ENCODE measurements around the gene TRPC5OS.

The TRPC5OS gene

DNA sequence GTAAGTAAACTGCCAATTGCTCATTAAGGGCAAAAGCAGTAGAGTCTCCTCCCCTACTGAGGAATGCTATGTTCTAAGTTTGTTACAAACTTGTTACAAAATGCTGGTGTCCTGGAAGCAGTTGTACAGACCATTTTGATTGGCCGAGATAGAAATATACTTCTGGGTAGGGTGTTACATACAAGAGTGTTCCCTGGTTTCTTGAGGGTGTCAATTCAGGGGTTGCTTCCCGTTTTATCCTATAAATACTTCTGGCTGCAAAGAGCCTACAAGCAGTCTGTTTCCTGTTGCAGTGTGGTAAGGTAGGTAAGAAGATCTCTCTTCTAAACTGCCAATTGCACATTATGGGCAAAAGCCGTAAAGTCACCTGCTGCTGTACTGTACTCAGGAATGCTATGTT is 5.7 kb downstream of the TRPC5OS start:
- H3K9ac ChIP-seq = no peak overlapping the region
- peaks cover 0 to 8% (median 0%) of the 10 kb centered on the region in 11 experiments; a peak in 2 of 22 replicates for H3K9me3 ChIP-seq (replicated peaks in 1 of 11)
- H3K4me1 ChIP-seq = peaks cover 0 to 12% (median 4%) of the 10 kb centered on the region in 10 experiments; a peak in 6 of 20 replicates
- no peak for TF ChIP-seq Cebpa-rat (IDR thresholded peaks at IDR 0.05)
- H3K4me2 ChIP-seq = peak overlapping the region in 4 of 11 experiments; percentile 2 to 8 (median 6); a peak in 6 of 22 replicates
- peaks cover 7 to 32% (median 16%) of the 10 kb centered on the region in 11 experiments; a peak in 18 of 22 replicates for H3K27me3 ChIP-seq
- H3K27ac ChIP-seq = no peak overlapping the region
- H3K36me3 ChIP-seq = no peaks in the 10 kb centered on the region
- no peaks in the 10 kb centered on the region for H4K20me1 ChIP-seq
- H3K4me3 ChIP-seq = no peak overlapping the region

DNA sequence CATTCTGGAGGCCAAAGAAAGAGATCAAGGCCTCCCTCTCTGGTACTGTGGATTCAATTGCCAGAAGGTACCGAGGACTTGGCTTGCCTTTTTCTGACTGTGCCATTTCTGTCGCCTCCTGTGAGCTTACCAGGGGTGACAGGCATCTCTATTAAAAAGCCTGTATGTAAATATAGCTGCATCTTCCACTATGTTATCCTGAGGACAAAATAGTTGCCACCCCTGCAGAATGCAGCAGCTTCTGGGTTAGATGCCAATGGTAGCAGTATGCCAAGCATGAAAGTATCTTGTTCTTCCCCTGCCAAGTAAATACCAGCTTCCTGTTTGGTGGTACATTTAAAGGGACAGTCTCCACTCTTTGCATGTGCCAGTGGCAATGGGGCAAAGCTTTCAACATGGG is 10.7 kb downstream of the TRPC5OS start:
- H4K20me1 ChIP-seq = no peaks in the 10 kb centered on the region
- H3K4me1 ChIP-seq = peaks cover 0 to 8% (median 1%) of the 10 kb centered on the region in 10 experiments; a peak in 5 of 20 replicates
- H3K27me3 ChIP-seq = peaks cover 0 to 37% (median 22%) of the 10 kb centered on the region in 11 experiments; a peak in 17 of 22 replicates
- no peak overlapping the region for H3K27ac ChIP-seq
- TF ChIP-seq Cebpa-rat (IDR thresholded peaks at IDR 0.05) = no peak
- no peak overlapping the region for H3K4me3 ChIP-seq
- H3K36me3 ChIP-seq = no peaks in the 10 kb centered on the region
- H3K9ac ChIP-seq = no peak overlapping the region
- H3K9me3 ChIP-seq (replicated peaks in 1 of 11) = peaks cover 0 to 8% (median 0%) of the 10 kb centered on the region in 11 experiments; a peak in 2 of 22 replicates
- no peak overlapping the region for H3K4me2 ChIP-seq

- Histone ChIP-seq H3K27ac (no peak overlapping the region), H3K36me3 (no peaks in the 10 kb centered on the region)
- TF ChIP-seq Cebpa-rat (IDR thresholded peaks at IDR 0.05) = no peak
Measured at GRCh38 chrX:111888600-111888999, 12.6 kb downstream of the TRPC5OS start.

GRCh38 chrX:111892375-111892774 is 16.4 kb downstream of the TRPC5OS start:
- no peak for TF ChIP-seq Cebpa-rat (IDR thresholded peaks at IDR 0.05)
- Histone ChIP-seq H3K27me3 (peaks cover 36 to 87% (median 77%) of the 10 kb centered on the region in 11 experiments; a peak in 21 of 22 replicates), H3K4me1 (peaks cover 0 to 7% (median 0%) of the 10 kb centered on the region in 10 experiments; a peak in 1 of 20 replicates), H3K9ac (no peak overlapping the region), H3K4me3 (no peak overlapping the region), H3K27ac (no peak overlapping the region), H3K9me3 (replicated peaks in 1 of 11) (no peaks in the 10 kb centered on the region), H3K4me2 (no peak overlapping the region), H4K20me1 (no peaks in the 10 kb centered on the region; a peak in 1 of 22 replicates), H3K36me3 (no peaks in the 10 kb centered on the region)

More at GRCh38 chrX:111888600-111888999, 12.6 kb downstream of the TRPC5OS start:
- Histone ChIP-seq H3K4me3 (no peak overlapping the region), H4K20me1 (no peaks in the 10 kb centered on the region; a peak in 1 of 22 replicates), H3K27me3 (peaks cover 11 to 57% (median 41%) of the 10 kb centered on the region in 11 experiments; a peak in 21 of 22 replicates), H3K4me1 (no peaks in the 10 kb centered on the region), H3K9ac (no peak overlapping the region), H3K9me3 (replicated peaks in 1 of 11) (peaks cover 0 to 7% (median 0%) of the 10 kb centered on the region in 11 experiments; a peak in 1 of 22 replicates), H3K4me2 (no peak overlapping the region)

- Histone ChIP-seq H3K36me3 (no peaks in the 10 kb centered on the region), H3K4me2 (no peak overlapping the region), H3K9me3 (replicated peaks in 1 of 11) (no peaks in the 10 kb centered on the region), H3K27ac (no peak overlapping the region), H3K27me3 (peaks cover 57 to 100% (median 96%) of the 10 kb centered on the region in 11 experiments; a peak in 21 of 22 replicates), H3K4me3 (no peak overlapping the region), H4K20me1 (no peaks in the 10 kb centered on the region; a peak in 1 of 22 replicates), H3K4me1 (peaks cover 0 to 7% (median 0%) of the 10 kb centered on the region in 10 experiments; a peak in 1 of 20 replicates), H3K9ac (no peak overlapping the region)
- TF ChIP-seq Cebpa-rat (IDR thresholded peaks at IDR 0.05) = peak in 5 of 11 experiments; percentile 16 to 71 (median 47); a peak in 6 of 22 replicates
Measured at GRCh38 chrX:111896148-111896547, 20.2 kb downstream of the TRPC5OS start.

- H4K20me1 ChIP-seq = no peaks in the 10 kb centered on the region
- peak overlapping the region in 4 of 11 experiments; percentile 1 to 57 (median 23); a peak in 7 of 22 replicates for H3K27ac ChIP-seq
- no peak for TF ChIP-seq Cebpa-rat (IDR thresholded peaks at IDR 0.05)
- peaks cover 0 to 22% (median 3%) of the 10 kb centered on the region in 10 experiments; a peak in 9 of 20 replicates for H3K4me1 ChIP-seq
- H3K9ac ChIP-seq = no peak overlapping the region
- no peaks in the 10 kb centered on the region for H3K36me3 ChIP-seq
- peaks cover 0 to 10% (median 0%) of the 10 kb centered on the region in 11 experiments; a peak in 3 of 22 replicates for H3K9me3 ChIP-seq (replicated peaks in 1 of 11)
- peaks cover 39 to 98% (median 87%) of the 10 kb centered on the region in 11 experiments for H3K27me3 ChIP-seq
- no peak overlapping the region for H3K4me3 ChIP-seq
- peak overlapping the region in 4 of 11 experiments; percentile 15 to 55 (median 48); a peak in 8 of 22 replicates for H3K4me2 ChIP-seq
Measured at GRCh38 chrX:111914398-111915090, 38.6 kb downstream of the TRPC5OS start.

DNA sequence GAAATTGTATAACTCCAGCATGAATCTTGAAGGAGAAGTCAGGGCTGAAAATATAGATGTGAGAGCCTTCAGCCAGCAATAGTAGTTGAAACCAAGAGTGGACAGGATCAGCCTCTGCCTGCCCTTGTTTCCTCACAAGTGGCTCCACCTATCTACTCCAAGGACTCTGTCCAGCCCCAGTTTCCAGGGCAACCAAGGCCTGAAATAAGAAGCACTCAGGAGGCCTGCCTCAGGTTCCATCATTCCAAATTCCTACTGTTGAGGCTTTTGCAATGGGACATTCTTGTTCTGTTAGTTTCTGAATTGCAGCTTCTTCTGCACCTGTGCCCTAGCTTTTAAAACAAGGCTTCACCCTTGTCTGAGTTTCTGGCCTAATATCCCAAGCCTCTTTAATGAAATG is 41.6 kb downstream of the TRPC5OS start:
- Histone ChIP-seq H3K4me1 (peaks cover 0 to 22% (median 3%) of the 10 kb centered on the region in 10 experiments; a peak in 9 of 20 replicates), H3K36me3 (no peaks in the 10 kb centered on the region), H3K9ac (no peak overlapping the region), H3K9me3 (replicated peaks in 1 of 11) (peaks cover 0 to 10% (median 0%) of the 10 kb centered on the region in 11 experiments; a peak in 3 of 22 replicates), H3K27me3 (peaks cover 25 to 76% (median 64%) of the 10 kb centered on the region in 11 experiments), H4K20me1 (no peaks in the 10 kb centered on the region), H3K4me2 (no peak overlapping the region), H3K27ac (no peak overlapping the region), H3K4me3 (no peak overlapping the region)
- TF ChIP-seq Cebpa-rat (IDR thresholded peaks at IDR 0.05) = no peak

- Histone ChIP-seq H4K20me1 (0 out of 22 replicates have a peak, but pooled peaks cover 0 to 3% (median 0%) of the 10 kb centered on the region in 11 experiments), H3K36me3 (no peaks in the 10 kb centered on the region), H3K9me3 (replicated peaks in 1 of 11) (no peaks in the 10 kb centered on the region), H3K9ac (no peak overlapping the region), H3K27ac (no peak overlapping the region), H3K4me1 (no peaks in the 10 kb centered on the region), H3K4me2 (no peak overlapping the region), H3K4me3 (no peak overlapping the region), H3K27me3 (peaks cover 15 to 90% (median 66%) of the 10 kb centered on the region in 11 experiments; a peak in 21 of 22 replicates)
- no peak for TF ChIP-seq Cebpa-rat (IDR thresholded peaks at IDR 0.05)
Measured at GRCh38 chrX:111928456-111928855, 52.5 kb downstream of the TRPC5OS start.
